K562 (cell line): ENCODE results near the gene SRRD. TPM values are rescaled to one million over a fixed set of nuclear protein-coding genes. Genes with fewer than 3 reads are reported as not detected.

Source experiments
- ATAC-seq: fragments of 200-7000 bp; cut with Tn5 transposase; 3 replicates; pipeline ENCODE4 v1.9.1; 2020; ENCODE audit warnings: moderate library complexity
- BruUV-seq: library from RNA; stranded (reverse); fragments of 400-500 nt; replicated peaks from 2 replicates; lab custom pipeline; 2021; lab: Mats Ljungman, UMichigan
- CTCF ChIA-PET: fragments of 300-600 bp; formaldehyde crosslinking; extraction: SDS; loops from one replicate; lab custom pipeline; 2021; ENCODE audit warnings: low intra/inter-chr PET ratio; lab: Yijun Ruan, JAX
- POLR2A ChIA-PET: fragments of 300-600, 350-650 bp; sonication (Branson Sonifier 250); formaldehyde crosslinking; extraction: SDS; loops from one replicate; lab custom pipeline; 2021; ENCODE audit warnings: antibody characterized with exemption, inconsistent platforms; lab: Yijun Ruan, JAX
- DNase-seq, 4 experiments: peaks; one replicate each; pipeline versions ENCODE4 v3.0.0 to v3.0.0-alpha.2; 2011 to 2018; ENCODE audit warnings: low spot score in 3 of 4, mixed read lengths in 3 of 4; ENCODE audit errors: extremely low read depth in 1 of 4
- FAIRE-seq: peaks from 2 replicates; lab custom pipeline; 2011; peaks lifted over from hg19 to GRCh38; lab: Jason Lieb, UNC
- H2AFZ ChIP-seq: 2 replicates; pipeline ENCODE4 v1.6.0; 2011; ENCODE audit warnings: low read depth, low read length, control low read depth, inconsistent platforms
- H3K27ac ChIP-seq: fragments of 200-600 bp; 3 replicates; pipeline ENCODE4 v1.8.0; 2011; ENCODE audit warnings: low read depth, mild to moderate bottlenecking, control low read depth, inconsistent platforms, low read length, moderate library complexity, mixed read lengths; ENCODE audit errors: extremely low read depth
- H3K27me3 ChIP-seq, 2 experiments: fragments of 300-600 bp in 1 of 2; 2 replicates in 1 of 2; 3 replicates in 1 of 2; pipeline versions ENCODE4 v1.6.0 to v1.8.0; 2011; ENCODE audit warnings: inconsistent platforms in 2 of 2, low read length in 2 of 2, mild to moderate bottlenecking in 1 of 2, mixed read lengths in 1 of 2, moderate library complexity in 1 of 2; ENCODE audit not compliant: control insufficient read depth in 2 of 2, insufficient read depth in 2 of 2
- H3K36me3 ChIP-seq: fragments of 300-600 bp; 3 replicates; pipeline ENCODE4 v1.8.0; 2011; ENCODE audit warnings: mild to moderate bottlenecking, low read length, inconsistent platforms; ENCODE audit not compliant: control insufficient read depth, insufficient read depth
- H3K4me1 ChIP-seq, 2 experiments: fragments of 200-600 bp in 1 of 2; replicated peaks in 1 of 2; 2 replicates in 1 of 2; 3 replicates in 1 of 2; pipeline versions ENCODE4 v1.5.1 to v1.8.0; 2011; ENCODE audit warnings: inconsistent platforms in 2 of 2, low read length in 2 of 2, mild to moderate bottlenecking in 1 of 2, mixed read lengths in 1 of 2, moderate library complexity in 1 of 2; ENCODE audit not compliant: control insufficient read depth in 2 of 2, insufficient read depth in 2 of 2
- H3K4me2 ChIP-seq: 2 replicates; pipeline ENCODE4 v1.6.1; 2011; ENCODE audit warnings: low read length, control low read depth, inconsistent platforms, mixed read lengths; ENCODE audit not compliant: insufficient read depth
- H3K4me3 ChIP-seq: fragments of 200-600 bp; sonication (generic), shearing (Covaris generic); 2 replicates; pipeline ENCODE4 v1.5.1; 2016; ENCODE audit warnings: control low read depth, inconsistent platforms
- H3K79me2 ChIP-seq: fragments of 200-600 bp; 3 replicates; pipeline ENCODE4 v1.8.0; 2011; ENCODE audit warnings: low read length, inconsistent platforms; ENCODE audit not compliant: control insufficient read depth, insufficient read depth
- H3K9ac ChIP-seq, 2 experiments: 2 replicates each; pipeline versions ENCODE4 v1.6.0 to v1.6.1; 2011; ENCODE audit warnings: low read depth in 2 of 2, low read length in 2 of 2, control low read depth in 1 of 2, inconsistent platforms in 1 of 2, mild to moderate bottlenecking in 1 of 2, mixed read lengths in 1 of 2; ENCODE audit not compliant: insufficient read depth in 1 of 2
- H3K9me1 ChIP-seq: one replicate; pipeline ENCODE4 v1.6.0; 2011; ENCODE audit warnings: inconsistent platforms, mild to moderate bottlenecking, low read length, moderate library complexity; ENCODE audit not compliant: control insufficient read depth, insufficient read depth
- H3K9me3 ChIP-seq: replicated peaks from 2 replicates; pipeline ENCODE4 v1.5.1; 2011; ENCODE audit warnings: low read depth, low read length, inconsistent platforms; ENCODE audit not compliant: control insufficient read depth, insufficient read depth
- H4K20me1 ChIP-seq: replicated peaks from 2 replicates; pipeline ENCODE4 v1.6.1; 2011; ENCODE audit warnings: low read length, inconsistent platforms, mixed read lengths; ENCODE audit not compliant: control insufficient read depth, insufficient read depth
- FOXP1 ChIP-seq: sonication (generic); formaldehyde crosslinking; IDR thresholded peaks from 2 replicates; pipeline ENCODE4 v1.8.0; 2022; ENCODE audit warnings: mild to moderate bottlenecking, missing genetic modification reagents
- HDAC3 ChIP-seq: fragments of 450-650 bp; IDR thresholded peaks from 2 replicates; pipeline ENCODE4 v1.6.1; 2018; ENCODE audit warnings: borderline replicate concordance, mild to moderate bottlenecking, moderate library complexity; ENCODE audit not compliant: partially characterized antibody
- ZNF224 ChIP-seq: sonication (generic); formaldehyde crosslinking; IDR thresholded peaks from 2 replicates; pipeline ENCODE4 v1.8.0; 2022; ENCODE audit warnings: mild to moderate bottlenecking, missing genetic modification reagents
- ZNF76 ChIP-seq: fragments of 250-450 bp; sonication (Bioruptor Pico); IDR thresholded peaks from 2 replicates; pipeline ENCODE4 v1.4.0; 2020; ENCODE audit warnings: mild to moderate bottlenecking, moderate library complexity, borderline replicate concordance
- WGBS: fragments of 100-300 bp; shearing (Covaris generic); methylation state at CpG from one replicate; pipeline ENCODE4 v1.1.6; 2016; ENCODE audit warnings: low coverage, mixed read lengths; ENCODE audit not compliant: insufficient coverage; ENCODE audit errors: missing lambda C conversion rate; 5-methylcytosine and 5-hydroxymethylcytosine counted together
- in situ Hi-C: fragments of 300-500 bp; cut with MboI; formaldehyde crosslinking; loops from 4 replicates; pipeline ENCODE4 v1.15.0; 2018; ENCODE audit warnings: inconsistent platforms, mixed read lengths
- intact Hi-C: fragments of 100-400 bp; cut with micrococcal nuclease; formaldehyde crosslinking; loops from 2 replicates; pipeline ENCODE4 v1.14.2; 2022
- polyA plus RNA-seq, 8 experiments: library from polyadenylated mRNA; depleted of rRNA in 4 of 8; stranded (reverse) in 5 of 8; unstranded in 3 of 8; fragments of >200 nt; fragmentation: Nextera tagmentation in 2 of 8; fragmentation: Illumina TruSeq in 1 of 8; extraction: Ambion mirVana in 2 of 8; extraction: Trizol in 1 of 8; gene quantifications; 2 replicates each; pipeline versions ENCODE4 v1.2.1 to v1.2.3, GENCODE V29; 2011 to 2014; ENCODE audit warnings: inconsistent platforms in 1 of 8, missing spikeins in 1 of 8
- total RNA-seq, 7 experiments: library from RNA; depleted of rRNA in 6 of 7; stranded (reverse); fragments of >200 nt in 6 of 7; fragmentation: Illumina TruSeq in 2 of 7; extraction: Trizol in 2 of 7; gene quantifications; 2 replicates each; pipeline versions ENCODE4 v1.2.1 to v1.2.3, GENCODE V29; 2011 to 2021; ENCODE audit warnings: low replicate concordance in 1 of 7
- TF ChIP-seq, protein P1 (sequence below): fragments of 250-450 bp; sonication (Bioruptor Pico); IDR thresholded peaks from 2 replicates; pipeline ENCODE4 v1.5.0; 2021
- TF ChIP-seq, protein P2 (sequence below): fragments of 450-650 bp; IDR thresholded peaks from 2 replicates; pipeline ENCODE4 v1.6.1; 2016; ENCODE audit warnings: low read depth, mild to moderate bottlenecking, moderate library complexity

Gene SRRD
- total and polyA plus RNA-seq, 9 of the 15 experiments (the other 6 are each of a cell fraction or from before 2014, with no cell fraction given) = 4.9 to 59.4 (median 34.4) TPM

DNA sequence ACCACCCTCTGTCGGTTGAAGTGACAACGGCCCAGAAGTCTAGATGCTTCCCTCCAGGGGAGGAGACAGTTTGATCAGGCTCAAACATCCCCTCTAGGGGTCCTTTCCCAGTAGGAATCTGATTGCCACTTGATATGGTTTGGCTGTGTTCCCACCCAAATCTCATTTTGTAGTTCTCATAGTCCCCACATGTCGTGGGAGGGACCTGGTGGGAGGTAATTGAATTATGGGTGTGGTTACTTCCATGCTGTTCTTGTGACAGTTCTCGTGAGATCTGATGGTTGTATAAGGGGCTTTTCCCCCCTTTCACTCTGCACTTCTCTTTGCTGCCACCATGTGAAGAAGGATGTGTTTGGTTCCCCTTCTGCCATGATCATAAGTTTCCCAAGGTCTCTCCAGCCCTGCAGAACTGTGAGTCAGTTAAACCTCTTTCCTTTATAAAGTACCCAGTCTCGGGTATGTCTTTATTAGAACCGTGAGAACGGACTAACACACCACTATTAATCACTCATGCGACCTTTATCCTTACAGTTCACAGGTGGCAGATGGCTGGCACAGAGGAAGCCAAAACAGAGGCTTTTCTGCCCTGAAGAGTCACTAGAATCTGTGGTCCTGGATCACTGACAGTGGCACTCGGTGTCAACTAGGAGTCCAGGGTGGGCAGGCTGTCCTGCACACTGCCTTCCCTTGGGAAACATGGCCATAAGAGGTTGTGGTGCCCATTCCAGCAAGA, 33.1 kb upstream of the SRRD start (continued):
- TF ChIP-seq, protein P1, sequence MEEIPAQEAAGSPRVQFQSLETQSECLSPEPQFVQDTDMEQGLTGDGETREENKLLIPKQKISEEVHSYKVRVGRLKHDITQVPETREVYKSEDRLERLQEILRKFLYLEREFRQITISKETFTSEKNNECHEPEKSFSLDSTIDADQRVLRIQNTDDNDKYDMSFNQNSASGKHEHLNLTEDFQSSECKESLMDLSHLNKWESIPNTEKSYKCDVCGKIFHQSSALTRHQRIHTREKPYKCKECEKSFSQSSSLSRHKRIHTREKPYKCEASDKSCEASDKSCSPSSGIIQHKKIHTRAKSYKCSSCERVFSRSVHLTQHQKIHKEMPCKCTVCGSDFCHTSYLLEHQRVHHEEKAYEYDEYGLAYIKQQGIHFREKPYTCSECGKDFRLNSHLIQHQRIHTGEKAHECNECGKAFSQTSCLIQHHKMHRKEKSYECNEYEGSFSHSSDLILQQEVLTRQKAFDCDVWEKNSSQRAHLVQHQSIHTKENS = no peak
- no peak for TF ChIP-seq ZNF76 (CRISPR knock-in tag)
- TF ChIP-seq, protein P2, sequence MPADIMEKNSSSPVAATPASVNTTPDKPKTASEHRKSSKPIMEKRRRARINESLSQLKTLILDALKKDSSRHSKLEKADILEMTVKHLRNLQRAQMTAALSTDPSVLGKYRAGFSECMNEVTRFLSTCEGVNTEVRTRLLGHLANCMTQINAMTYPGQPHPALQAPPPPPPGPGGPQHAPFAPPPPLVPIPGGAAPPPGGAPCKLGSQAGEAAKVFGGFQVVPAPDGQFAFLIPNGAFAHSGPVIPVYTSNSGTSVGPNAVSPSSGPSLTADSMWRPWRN = no peak
- TF ChIP-seq FOXP1 (CRISPR knock-in tag) = no peak
- no peak for TF ChIP-seq HDAC3

DNA sequence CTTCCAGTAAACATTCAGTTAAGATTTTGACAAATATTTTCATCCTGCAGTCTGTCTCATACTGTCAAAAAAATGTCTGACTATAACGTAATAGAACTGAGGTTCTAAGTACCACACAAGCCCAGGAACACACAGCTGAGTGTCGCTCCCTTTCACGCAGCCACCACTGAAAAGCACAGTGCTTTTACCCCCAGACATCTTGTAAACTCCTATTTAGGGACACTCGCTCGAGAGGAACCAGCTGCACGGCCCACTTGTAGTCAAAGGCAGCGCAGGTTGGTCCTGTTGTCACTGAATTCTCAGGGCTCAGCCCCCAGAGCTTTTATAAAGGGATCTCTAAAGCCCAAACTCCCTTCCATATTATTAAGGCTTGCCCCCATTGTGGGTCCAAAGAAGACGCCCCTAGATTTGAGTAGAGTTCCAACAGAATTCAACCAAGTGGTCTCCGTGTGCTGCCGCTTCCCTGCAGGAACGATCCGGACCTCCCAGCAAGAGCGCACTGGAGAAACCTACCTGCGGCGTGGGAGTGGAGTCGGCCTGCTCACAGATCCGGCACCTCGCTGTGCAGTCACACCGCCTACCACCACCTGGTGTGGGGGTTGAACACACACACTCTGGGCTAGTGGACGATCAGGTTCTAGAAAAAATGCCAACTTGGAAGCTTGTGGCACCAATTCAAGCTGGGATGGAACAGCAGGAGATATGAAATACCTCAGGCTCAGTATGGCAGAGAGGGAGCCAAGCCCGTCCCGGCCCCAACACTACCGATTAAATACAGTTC, 31.3 kb upstream of the SRRD start:
- no TSS peak for BruUV-seq
- 91% methylated on average over 21 of the region's 23 CpGs for WGBS
- no peak for TF ChIP-seq ZNF224 (CRISPR knock-in tag)

More for the DNA sequence above, 31.3 kb upstream of the SRRD start:
- Histone ChIP-seq H3K27ac (no peak overlapping the region), H4K20me1 (no peaks in the 10 kb centered on the region), H3K4me2 (no peak overlapping the region), H3K36me3 (peaks cover 40% of the 10 kb centered on the region; the same call in 2 of the 3 replicates), H3K4me1 (no peaks in the 10 kb centered on the region; a peak in 2 of 5 replicates), H3K27me3 (no peaks in the 10 kb centered on the region), H3K9me3 (no peaks in the 10 kb centered on the region), H3K9ac (no peak overlapping the region), H3K4me3 (no peak overlapping the region), H3K79me2 (no peaks in the 10 kb centered on the region), H2AFZ (no peak overlapping the region), H3K9me1 (no peaks in the 10 kb centered on the region)
- no peak for FAIRE-seq
- in situ Hi-C loops = no loop called here
- intact Hi-C loops = no loop called here
- ATAC-seq = no peak
- POLR2A ChIA-PET = no interaction called here
- no peak for DNase-seq
- CTCF ChIA-PET = no interaction called here
